SW 1271 (cell line): ENCODE measurements around the gene DICER1.

Experiments
- DNase-seq, 2 experiments: peaks; one replicate each; lab custom pipeline; 2025; lab: John Stamatoyannopoulos, UW

Gene DICER1

DNA sequence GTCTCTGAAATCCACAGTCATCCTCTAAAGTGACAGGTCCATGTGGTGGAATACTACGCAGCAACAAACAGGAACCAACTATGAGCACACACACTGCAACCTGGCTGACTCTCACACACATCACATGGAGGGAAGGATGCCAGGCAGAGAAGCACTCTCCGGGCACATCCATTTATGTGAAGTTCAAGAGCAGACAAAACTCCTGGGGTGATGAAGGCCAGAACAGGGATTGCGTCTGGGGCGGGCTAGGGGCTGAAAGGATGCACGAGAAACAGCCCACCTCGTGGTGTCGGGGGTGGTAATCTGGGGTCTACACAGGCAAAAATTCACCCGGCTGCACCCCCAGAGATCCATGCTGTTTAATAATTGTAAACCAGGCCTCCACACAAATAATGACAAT is 100.2 kb downstream of the DICER1 start:
- DNase-seq = no peak

DNA sequence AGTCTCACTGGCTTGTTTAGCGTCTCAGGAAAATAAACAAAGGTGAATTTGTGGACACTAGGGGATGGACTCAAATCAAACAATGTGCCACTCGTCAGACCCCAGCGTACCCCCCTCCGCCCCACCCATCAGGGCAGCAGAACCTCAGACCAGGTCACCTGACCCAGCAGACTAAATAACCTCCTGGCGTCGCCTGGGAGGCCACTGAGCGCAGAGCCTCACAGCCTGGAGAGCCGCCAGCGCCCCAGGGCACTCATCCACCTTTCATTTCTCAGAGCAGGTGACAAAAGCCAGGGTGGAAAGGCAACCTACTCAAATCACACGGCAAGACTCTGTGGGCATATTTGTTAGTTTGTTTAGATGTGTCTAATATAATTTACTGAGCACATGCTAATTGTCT is 100.9 kb downstream of the DICER1 start:
- DNase-seq = no peak

DNA sequence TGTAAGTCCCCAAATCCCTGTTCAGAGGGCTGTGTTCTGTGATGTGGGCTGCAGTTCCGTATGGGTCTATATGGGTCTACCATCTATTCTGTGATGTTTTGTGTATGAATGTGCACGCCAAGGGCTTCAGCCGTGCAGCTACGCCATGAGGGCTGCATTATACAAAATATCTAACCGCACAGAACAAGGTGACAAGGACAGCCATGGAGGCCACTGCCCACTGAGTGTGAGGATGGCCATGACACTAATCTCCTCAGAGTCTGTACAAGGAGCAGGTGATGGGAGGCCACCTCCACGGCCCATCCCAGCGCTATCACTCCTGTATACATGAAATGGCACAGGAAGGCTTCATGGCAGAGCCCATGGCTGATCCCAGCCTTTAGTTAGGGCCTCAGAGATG is 102.0 kb downstream of the DICER1 start:
- no peak for DNase-seq

DNA sequence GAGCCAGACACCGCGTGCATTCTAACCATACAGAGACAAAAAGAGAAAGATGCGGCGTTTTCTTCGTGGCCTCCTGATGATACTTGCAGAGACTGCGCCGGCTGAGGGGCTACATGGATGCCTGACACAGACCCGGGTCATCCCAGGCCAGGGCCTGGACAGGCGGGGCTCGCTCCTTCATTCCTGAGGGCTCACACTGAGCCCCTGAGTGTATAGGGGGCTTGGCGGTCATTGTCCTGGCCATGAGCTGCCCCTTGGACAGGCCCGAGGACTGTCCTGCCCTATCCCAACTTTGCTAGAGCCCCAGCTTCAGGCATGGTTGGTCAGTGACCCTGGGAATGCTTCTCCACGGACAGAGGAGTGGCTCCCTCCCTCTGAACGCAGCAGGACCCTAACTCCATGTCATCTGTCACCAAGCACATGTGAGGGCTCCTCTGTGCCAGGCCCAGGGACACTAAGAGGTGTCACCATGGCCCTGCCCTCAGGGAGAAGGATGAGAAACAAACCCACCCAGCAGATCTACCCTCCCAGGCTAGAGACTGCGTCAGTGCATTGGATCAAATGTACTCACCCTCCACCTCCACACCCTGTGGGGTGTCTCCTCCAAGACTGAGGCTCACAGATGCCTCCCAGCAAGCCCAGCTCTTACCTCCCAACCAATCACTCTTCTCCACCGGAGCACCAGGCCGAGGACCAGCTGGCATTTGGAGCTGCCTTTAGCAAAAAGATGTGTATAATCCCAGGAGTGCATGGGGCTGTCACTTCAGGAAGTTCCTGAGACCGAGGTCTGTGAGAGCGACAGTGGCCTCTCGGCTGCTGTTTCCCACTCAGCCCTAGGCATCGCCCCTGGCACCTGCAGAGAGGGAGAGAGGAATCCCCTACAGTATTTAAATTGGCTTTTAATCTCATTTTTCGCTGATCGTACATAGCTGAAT is 102.7 kb downstream of the DICER1 start:
- DNase-seq = no peak

DNA sequence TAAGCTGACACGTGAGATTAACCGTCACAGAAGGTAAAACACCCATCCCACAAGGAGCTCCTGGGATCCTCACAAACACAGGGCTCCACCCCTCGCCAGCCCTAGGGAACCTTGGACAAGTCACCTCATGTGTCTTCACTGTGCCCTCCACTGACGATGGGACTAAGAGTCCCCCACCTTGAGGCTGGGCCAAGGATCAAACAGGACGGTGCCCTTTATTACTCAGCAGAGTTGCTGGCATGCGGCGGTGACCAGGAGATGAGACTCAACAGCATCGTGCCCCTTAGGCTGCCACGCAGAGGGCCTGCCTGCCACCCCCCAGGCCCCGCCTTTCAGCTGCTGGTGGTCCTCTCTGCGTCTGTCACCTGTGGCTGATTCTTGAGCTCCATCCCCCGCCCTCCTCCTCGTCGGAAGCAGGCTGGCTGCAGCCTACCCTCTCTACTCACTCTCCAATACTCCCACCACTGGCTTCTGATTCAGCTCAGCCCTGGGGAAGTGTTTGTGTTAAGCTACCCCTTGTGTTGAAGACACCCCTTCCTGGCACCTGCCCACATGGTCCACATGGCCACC is 105.2 kb downstream of the DICER1 start:
- DNase-seq = no peak

DNA sequence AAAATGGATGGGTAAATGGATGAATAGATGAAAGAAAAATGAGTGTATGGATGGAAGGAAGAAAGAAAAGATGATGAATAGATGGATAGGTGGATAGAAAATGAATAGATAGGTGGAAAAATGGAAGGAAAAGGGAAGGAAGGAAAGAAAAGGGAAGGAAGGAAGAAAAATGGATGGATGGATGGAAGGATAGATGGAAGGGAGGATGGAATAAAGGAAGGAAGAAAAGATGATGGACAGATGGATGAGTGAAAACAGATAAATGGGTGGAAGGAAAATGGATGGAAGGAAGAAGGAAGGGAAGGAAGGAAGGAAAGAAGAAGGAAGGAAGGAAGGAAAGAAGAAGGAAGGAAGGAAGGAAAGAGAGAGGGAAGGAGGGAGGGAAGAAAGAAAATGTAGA is 107.4 kb downstream of the DICER1 start:
- DNase-seq = no peak

DNA sequence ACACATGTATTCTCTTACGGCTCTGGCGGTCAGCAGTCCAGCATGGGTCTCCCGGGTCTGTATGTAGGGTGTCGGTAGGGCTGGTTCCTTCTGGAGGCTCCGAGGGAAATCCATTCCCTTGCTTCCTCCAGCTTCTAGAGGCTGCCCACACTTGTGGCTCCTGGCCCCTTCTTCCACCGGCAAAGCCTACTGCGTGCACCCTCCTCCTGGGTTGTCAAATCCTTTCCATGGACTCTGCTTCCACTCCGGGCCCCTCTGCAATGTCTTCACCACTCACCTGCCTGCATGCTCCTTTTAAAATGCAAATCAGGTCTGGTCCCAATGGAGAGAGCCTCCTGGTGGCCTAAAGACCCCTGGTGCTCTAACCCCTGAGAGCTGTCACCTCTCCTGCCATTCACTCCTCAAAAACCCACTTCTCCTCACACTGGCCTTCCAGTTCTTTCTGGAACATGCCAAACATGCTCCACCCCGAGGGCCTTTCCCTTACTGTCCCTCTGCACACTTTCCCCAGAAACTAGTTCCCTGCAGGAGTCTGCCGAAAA is 108.5 kb downstream of the DICER1 start:
- no peak for DNase-seq

DNA sequence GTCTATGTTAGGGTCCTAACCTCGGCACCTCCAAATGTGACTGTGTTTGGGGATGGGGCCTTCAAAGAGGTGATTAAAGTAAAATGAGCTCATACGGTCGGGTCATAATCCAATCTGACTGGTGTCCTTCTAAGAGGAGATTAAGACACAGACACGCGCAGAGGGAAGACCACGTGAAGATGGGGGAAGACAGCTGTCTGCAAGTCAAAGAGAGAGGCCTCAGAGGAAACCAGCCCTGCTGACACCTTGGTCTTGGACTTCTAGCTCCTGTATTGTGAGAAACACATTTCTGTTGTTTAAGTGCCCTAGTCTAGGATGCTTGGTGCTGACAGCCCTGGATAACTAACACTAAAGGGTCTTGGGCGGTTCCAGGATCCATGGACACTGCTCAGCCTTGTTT is 109.6 kb downstream of the DICER1 start:
- no peak for DNase-seq

DNA sequence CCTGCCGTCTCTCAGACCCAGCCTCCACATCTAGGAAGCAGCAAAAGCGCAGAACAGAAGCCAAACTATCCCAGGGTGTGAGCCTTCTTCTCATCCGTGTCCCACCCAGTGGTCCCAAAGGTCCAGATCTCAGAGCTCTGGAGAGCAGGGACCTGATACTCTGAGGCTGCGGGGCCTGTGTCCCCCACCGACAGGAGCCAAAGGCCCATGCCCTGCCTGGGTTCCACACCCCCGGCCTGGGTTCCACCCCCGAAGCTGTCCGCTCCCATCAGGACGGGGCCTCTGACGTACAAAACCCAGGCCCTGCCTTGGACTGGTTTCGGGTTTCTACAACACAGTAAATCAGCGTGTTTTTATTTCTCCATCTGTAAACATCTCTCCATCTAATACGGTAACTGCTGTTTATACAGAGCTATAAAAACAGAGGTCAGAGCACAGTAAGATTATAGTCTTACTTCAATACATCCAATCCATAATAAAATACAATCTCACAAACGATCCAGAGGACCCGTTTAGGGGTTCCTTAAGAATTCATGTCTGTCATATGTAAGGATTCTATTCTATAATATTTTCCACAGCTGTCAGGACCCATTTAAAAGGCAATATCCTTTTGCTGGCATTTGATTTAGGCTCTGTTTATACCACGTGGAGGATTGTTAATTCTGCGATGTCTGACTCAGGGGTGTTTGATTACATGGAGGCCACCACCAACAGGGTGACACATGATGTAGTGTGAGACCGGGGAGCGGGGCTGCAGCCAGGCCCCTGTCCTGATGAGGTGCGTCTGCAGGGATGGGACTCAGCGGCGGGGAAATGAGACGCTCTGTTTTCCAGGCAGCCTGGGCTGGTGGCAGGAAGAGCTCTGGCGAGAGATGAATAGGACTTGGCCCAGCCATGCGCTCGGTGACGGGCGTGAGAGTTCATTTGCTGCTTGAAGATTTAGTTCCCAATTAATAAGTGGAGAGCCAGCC is 110.3 kb downstream of the DICER1 start:
- DNase-seq = no peak

DNA sequence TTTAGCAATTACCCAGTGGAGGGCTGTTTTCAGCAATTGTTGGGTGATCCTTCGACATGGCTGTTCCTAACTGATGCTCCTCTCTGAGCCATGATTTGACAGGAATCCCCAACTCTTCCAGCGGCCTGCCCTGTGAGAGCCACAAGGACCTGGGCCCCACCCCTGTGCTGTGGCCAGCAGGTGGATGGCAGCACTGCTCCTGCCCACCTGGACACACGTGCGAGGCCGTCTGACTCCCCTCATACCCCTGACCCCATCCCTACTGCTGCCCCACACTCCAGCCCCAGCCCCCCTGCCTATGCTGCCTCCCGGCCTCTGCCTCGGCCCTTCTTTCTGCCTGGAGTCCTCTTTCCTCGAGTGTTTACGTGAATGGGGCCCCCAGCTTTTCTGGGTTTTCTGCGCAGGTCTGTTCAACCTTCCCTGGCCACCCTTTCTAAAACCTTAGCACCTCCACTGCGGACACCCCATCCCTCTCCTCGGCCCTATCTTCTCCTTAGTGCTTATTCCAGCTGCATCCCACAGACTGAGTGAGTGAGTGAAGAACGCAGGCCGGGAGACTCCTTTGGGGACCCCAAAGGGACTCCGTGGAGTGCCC is 111.4 kb downstream of the DICER1 start:
- DNase-seq = no peak

DNA sequence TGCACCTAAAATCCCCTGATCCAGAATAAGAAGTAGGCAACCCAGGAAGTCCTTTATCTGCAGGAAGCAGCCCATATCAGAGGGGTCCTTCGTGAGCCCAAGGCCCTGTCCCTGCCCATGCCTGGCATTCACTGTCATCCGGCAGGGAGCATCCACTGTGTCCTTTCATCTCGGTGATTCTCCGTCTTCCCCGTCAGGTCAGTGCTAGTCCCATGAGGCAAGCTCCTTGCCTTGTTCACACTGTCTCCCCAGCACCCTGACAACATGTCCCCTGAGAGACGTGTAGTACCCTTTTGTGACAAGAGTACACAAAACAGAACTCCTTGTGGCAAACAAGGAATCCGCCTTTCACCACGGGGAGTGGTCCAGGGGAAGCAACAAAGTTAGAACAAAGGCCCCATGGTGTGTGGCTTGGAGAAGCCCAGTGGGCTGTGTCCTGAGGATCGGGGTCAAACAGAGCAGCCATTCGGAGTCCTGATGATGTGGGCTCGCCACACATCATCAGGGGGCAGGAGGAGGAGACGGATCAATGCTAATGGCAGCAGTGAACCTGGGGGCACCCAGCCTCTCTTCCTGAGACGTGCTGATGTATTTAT is 112.1 kb downstream of the DICER1 start:
- DNase-seq = no peak

DNA sequence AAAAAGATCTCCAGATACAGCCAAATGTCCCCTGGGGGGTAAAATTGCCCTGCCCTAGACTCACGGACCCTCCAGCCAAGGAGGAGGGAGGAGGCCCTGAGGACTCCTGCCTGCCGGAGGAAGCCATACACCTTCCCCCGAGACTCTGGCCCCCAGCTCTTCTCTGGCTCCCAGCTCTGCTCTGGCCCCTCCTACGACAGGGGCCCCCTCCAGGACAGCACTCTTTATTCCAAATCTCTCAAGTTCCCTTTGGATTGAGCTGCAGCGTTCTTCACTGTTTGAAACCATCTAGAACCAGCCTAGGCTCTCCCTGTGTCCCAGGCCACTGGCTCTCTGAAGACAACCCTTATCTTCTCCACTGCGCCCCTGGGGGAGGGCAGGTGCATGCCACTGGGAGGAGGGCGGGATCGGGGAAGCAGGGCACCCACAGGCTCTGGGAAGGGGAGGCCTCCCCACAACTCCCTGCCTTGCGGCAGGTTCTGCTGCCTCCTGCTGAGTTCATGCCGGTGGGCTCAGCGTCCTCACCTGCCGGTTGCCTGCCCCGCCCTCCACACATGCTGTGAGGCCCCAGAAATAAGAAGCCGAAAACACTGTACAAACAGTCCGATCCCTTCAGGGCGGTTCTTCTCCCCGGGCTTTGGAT is 112.7 kb downstream of the DICER1 start:
- DNase-seq = no peak

DNA sequence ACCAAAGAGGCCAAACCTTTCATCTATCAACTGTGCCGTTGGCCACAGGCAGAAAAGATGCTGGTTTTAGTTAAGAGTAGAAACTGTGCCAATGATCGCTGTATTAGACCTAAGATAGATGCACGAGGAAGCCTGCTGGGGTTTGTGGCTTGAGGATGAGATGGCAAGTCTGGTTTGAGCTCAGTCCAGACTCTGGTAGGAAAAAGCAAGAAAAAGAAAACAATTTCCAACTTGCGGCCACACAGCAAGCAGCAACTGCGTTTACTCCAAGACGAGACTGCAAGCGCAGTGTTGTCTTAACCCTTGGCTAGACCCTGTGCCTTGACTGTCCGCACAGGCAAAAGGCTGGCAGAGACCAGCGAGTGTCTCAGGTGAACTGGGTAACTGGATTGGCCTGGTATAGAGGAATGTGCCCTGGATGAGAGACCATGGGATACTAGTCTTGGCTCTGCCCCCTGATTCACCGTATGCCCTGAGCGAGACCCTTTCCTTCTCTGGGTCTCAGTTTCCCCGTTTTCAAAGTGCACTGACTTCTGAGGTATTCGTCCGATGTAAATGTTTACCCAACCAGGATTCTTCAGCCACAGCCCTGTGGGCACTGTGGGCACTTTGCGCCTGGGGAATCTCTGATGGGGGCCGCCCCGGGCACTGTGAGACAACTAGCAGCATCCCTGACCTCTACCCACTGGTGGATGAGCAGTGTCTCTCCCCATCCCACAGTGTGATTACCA is 113.4 kb downstream of the DICER1 start:
- DNase-seq = no peak

DNA sequence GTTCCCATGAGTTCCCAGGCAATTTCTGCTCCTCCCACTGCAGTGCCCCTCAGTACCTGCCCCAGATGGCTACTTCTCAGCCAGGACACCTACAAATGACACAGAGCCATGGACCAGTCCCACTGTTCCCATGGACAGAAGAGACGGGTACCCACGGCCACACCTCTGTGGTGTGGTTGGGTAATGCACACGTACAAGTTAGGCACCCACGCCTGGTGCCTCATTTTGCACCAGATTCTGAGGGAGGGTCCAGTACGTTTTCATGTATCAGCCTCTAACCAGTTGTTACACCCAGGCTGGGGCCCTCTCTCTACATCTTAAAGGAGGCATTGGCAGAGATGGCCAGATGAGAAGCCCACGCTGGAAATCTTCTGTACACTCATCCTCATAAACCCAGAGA is 114.0 kb downstream of the DICER1 start:
- DNase-seq = no peak

DNA sequence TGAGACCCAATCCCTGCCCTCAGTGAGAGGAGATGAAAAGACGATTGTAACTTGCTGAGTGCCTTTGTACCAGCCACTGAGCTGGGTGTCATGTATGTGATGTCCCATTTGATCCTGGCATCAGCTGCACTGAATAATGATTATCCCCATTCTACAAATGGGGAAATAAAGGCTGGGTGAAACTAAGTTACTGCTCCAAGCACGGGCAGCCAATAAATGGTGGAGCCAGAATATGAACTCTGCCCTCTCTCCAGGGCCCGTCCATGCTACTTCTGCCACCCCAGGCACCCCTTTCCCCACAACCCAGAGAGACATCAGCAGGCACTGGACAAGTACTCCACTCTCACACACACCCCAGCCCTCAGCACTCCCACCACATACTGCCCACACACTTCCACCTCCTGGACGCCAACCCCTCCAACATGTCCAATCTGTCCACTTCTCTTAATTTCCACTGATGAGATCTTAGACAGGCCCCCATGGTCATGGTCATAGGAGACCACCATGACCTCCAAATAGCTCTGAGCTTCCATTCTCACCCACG is 115.8 kb downstream of the DICER1 start:
- no peak for DNase-seq

DNA sequence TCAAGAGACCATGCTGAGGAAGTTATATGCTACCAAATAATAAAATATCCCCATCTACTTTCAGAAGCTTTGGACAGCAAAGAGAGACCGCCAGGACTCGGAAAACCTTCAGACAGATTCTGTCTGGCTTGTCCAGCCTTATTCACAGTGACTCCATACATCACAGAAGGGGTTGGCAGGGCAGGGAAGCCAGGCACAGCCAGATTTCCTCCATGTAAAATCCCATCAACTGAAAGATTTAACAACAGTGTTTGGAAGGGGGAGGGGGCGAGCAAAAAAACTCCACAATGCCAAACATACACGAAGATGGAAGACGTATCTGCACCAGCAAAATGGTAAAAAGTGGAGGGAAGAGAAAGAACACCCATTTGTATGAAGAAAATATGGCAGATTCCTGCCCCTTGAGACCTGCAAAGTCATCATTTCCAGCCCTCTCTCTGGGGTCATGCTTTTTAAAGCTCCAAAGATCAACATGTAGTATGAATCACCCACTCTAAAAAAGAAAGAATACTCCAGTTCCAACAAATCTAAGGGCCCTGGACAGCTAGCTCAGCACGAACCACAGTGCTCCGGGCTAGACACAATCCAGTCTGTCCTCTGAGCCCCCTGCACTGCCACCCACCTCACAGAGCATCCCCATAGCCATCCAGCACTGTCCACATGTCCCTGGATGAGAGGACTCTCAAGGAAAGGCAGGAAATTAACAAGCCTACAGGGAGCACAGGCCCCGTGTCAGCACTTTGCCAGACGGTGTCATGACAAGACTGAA is 116.4 kb downstream of the DICER1 start:
- DNase-seq = no peak

DNA sequence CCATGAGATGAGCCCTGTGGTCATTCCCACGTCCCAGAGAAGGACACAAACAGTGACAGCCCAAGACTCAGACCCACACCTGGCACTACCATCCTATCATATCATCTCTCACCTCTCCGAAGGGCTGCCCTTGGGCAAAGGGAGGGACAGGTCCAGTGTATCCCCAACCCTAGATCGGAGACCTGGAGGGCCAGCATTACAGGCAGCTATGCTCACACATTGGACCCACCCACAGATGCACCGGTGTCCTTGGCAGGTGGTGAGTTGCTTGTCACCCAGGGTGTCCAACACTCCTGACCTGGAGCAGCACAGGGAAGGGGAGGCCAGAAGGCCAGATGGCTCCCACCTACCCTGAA is 117.4 kb downstream of the DICER1 start:
- DNase-seq = no peak

DNA sequence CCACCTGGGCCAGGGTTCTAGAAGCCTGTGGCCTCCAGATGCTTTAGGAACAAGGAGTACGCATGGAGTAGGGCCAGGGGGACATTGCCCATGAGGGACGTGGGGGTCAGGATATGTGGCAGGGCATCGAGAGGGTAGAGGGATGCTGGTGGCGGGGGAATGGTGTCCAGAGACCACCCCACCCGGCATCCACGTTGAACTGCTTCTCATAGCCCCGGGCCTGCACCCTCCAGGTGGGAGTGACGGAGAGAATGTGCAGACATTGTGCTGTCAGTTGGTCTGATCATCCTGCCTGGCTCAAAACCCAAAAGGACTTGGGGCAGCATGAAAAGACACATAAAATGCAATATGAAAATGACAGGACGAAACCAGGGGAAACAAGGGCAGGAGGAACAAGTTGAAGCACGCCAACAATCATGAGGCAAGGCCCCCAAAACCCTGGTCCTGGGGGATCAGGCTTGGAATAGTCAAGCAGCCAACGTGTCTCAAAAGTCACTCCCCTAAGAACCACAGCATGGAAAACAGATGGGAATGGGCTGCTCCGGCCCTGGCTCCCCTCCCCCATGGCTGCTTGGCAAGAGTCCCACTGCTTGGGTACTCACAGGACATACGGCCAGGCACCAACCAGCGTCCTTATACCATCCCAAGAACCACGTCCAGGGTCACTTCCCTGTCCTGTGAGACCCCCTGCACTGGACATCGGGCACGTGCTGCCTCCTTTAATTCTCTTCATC is 117.9 kb downstream of the DICER1 start:
- DNase-seq = no peak
